D341Med (cell line): ENCODE data around the gene ZNF135.
A peak's percentile ranks its signal among the peaks of the same experiment; 100 is the strongest.

Source experiments
- DNase-seq: peaks from one replicate; pipeline ENCODE4 v3.0.0; 2012; ENCODE audit warnings: low spot score

ZNF135 gene

DNA sequence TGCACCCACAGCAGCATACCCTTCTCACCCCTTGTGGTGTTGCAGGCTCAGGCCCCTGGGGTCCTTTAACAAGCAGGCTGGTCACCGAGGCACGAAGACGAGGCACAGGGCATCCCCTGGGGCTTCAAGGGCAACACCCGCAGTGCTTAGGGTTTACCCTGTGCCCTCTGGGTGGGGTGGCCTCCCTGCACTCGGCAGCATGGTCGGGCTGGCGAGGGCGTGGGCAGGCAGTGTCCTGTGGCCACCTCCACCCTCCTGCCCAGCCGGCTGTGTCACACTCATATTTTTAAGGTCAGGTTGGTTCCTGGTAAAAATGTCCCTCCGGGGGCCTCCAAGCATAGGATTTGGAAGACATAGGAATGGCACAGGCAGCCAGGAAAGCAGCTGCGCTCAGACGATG lies 11.4 kb upstream of the ZNF135 start:
- peak; percentile 17 for DNase-seq

DNA sequence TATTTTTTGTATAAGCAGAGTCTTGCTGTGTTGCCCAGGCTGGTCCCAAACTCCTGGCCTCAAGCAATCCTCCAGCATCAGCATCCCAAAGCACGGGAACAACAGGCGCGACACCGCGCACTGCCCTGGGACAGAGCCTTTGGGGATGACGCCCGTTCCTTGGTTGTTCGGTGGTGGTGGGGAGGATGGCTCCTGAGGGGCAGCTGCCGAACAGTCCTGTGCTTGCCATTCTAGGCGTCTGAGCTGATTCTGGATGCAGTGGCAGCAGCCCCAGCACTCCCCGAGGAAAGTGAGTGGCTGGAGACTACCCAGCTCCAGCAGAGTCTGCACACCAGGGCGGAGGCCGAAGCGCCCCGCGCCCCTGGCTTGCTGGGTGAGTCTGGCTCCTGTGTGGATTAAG lies 6.8 kb upstream of the ZNF135 start:
- DNase-seq: peak; percentile 16

DNA sequence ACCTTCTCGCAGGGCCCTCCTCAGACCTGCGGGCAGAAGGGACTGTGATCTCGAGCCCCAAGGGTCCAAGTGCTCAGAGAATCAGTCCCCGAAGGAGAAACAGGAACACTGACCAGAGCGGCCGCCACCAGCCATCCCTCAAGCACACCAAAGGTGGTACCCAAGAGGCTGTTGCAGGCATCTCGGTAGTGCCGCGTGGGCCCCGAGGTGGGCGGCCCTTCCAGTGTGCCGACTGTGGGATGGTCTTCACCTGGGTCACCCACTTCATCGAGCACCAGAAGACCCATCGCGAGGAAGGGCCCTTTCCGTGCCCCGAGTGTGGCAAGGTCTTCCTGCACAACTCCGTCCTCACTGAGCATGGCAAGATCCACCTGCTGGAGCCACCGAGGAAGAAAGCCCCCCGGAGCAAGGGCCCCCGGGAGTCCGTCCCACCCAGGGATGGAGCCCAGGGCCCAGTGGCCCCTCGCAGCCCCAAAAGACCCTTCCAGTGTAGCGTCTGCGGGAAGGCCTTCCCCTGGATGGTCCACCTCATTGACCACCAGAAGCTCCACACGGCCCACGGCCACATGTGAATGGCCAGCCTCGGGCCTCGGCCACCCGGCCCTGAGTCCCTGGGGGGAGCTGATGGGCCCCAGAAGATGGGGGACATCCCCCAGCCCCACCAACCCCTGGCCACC lies 5.5 kb upstream of the ZNF135 start:
- DNase-seq: peak; percentile 26

DNA sequence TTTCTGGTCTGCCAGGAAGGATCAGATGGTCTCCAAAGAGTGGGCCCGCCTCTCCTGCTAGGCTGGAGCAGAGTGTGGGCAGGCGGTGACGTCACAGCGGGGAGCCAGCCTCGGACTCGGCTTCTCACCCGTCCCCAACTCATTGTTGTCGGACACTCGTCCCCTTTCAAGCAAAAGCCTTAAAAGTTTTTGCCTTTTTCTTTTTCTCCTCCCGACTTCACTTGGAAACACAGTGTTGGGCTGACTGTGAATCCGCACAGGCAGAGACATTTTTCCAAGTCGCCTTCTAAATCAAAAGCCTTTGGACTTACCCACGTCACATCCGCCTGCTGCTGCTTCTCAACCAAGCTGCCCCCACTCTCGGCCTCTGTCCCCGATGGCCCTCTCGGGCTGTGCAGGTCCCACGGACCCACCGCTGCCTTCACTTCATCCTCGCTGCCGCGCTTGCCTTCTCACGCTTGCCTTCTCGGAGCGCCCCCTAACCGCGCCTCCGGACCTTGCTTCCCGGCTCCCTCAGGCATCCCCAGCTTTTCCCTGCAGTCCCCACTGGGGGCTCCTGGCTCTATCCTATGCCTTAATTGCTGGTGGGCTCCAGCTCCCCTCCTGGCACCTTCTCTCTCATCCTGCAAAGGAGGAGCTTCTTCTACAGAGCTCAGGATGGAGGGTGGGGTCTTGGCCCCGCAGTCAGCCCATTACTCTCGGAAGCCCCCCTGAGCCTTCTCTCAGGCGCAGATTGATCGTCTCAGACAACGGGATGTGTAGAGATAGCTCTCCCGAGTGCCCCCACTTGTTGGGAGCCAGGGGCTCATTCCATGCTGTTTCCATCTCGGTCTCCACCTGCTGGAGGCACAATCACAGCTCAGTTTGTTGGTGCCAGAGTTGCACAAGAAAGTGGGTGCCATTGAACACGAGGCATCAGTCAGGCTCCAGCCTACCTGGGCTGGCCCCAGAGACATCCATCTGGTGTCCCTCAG lies 3.9 kb upstream of the ZNF135 start:
- peak; percentile 20 for DNase-seq

DNA sequence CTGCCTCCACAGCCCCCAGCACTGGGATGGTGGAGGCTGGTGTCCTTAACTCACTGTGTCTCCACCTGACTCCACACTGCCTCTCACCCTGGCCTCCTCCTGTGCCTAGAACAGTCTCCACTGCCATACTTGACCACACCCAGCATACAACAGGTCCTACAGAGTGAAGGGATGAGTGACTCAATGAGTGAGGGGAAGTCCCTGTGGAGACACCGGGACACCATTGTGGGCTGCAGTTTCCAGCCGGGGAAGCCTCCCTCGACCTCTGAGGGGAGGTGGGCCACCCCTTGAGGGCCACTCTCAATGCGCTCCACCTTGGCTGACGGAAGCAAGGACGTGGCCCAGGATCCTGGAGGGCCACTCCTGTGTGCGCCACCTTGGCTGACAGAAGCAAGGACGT lies 2.8 kb upstream of the ZNF135 start:
- no peak for DNase-seq

DNA sequence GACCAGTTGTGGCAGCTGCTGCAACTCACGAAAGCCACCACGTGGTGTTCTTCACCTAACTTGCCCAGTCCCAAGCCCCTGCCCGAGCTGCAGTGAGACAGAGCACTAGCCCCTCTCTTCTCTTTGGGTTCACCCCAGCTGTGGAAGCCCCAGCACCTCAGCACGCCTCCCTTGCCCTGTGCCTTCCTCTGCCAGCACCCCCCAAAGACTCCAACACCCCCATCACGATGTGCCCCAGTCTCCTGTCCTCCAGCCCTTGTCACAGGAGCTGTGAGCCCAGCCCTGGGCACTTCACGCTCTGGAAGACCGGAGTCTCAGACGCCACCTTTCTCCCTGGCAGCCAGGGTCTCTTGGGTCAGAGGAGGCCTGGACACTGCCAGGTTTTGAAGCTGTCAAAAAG lies 2.2 kb upstream of the ZNF135 start:
- DNase-seq: no peak

DNA sequence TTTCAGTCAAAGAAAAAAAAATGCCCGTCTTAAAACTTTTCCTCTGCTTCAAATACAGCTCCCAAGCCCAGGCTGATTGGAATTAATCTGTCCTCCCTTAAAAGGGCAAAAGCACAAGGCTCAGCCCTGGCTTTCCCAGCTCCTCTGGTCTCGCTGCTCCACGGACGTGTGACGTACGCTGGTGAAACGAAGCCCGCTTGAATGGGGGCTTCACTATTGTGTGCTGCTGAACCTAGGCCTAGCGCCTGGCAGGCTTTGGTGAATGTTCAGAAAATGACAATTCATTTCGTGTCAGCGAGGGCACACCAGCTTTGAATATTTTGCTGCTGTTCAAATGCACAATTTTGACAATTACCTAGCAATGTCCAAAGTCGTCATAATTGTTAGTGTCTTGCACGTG lies 615 bp upstream of the ZNF135 start:
- no peak for DNase-seq

DNA sequence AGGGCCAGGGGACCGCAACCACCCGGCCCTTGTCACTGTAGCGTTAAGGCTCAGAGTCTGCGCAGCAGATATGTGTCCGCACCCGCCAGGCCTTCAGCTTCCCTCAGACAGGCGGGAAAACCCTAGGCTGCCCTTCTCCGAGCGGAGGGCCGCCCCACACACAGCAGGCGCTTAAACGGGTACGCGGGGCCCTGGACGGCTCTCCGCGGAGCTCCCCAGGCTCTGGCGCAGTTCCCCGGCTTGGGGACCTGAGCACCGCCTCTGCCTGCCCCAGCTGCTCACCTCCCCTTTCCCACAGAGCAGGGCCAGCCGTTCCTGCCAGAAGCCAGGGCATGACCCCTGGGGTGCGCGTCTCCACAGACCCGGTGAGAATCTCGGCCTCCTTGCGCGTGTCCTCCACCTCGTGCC lies 593 bp downstream of the ZNF135 start:
- DNase-seq: no peak

DNA sequence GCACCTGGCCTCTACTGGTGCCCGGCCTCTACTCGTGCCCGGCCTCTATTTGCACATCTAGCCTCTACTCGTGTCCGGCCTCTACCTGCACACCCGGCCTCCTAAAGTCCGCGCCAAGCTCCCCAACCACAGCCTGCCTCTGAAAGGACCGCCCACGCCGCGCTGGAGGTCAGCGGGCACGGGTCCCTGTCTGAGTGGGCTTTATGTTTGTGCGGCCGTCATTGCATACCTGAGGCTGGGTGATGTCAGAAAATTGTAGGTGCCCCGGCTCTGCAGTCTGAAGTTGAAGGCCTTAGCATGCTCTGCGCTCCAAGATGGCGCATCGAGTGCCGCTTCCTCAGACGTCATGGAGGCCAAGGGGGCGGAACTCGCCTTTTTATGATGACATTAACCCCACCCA lies 1.1 kb downstream of the ZNF135 start:
- DNase-seq: no peak

DNA sequence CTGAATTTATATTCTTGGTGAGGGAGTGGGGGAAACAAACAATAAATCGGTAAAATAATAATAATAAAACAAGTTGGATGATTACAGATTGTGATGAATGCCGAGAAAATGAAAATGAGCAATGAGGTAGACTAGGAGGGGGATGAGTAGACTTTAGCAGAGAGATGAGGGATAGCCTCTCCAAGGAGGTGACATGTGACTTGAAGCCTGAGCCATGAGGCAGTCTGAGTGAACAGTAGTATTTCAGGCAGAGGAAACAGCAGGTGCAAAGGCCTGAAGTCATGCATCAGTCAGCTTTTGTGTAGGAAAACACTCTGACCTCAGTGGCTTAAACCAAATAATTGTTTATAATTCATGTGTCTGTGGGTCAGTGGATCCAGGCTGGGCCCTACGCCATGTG lies 4.6 kb downstream of the ZNF135 start:
- no peak for DNase-seq

DNA sequence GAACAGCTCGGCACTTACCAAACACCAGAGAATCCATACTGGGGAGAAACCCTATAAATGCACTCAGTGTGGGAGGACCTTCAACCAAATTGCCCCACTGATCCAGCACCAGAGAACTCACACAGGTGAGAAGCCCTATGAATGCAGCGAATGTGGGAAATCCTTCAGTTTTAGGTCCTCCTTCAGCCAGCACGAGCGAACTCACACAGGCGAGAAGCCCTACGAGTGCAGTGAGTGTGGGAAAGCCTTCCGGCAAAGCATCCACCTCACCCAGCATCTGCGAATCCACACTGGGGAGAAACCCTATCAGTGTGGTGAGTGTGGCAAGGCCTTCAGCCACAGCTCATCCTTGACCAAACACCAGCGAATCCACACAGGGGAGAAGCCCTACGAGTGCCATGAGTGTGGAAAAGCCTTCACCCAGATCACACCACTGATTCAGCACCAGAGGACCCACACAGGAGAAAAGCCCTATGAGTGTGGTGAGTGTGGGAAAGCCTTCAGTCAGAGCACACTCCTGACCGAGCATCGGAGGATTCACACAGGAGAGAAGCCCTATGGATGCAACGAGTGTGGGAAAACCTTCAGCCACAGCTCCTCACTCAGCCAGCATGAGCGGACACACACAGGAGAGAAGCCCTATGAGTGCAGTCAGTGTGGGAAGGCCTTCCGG lies 8.3 kb downstream of the ZNF135 start:
- no peak for DNase-seq

DNA sequence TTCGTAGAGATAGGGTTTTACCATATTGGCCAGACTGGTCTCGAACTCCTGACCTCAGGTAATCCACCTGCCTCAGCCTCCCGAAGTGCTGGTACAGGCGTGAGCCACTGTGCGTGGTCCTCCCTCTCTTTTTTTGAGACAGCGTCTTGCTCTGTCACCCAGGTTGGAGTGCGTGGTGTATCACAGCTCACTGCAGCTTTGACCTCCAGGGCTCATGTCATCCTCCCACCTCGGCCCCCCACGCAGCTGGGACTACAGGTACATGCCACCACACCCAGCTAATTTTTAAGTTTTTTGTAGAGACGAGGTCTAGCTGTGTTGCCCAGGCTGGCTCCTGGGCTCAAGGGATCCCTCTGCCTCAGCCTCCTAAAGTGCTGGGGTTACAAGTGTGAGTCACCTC lies 20.7 kb downstream of the ZNF135 start:
- DNase-seq: no peak

DNA sequence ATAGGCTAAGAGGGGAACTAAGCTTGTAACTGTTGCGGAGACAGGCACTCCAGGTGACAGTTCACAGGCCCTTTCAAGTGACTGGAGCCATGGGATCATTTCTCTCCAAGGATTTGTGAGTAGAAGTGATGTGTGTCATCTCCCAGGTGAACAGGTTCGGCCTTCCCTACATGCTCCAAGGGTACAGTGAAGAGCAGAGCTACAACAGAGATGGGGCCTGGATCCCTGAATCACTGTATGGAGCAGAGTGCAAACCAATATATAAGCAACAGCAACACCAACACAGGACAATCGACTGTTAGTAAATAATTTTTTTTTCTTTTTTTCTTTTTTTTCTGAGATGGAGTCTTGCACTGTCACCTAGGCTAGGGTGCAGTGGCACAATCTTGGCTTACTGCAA lies 23.9 kb downstream of the ZNF135 start:
- no peak for DNase-seq

DNA sequence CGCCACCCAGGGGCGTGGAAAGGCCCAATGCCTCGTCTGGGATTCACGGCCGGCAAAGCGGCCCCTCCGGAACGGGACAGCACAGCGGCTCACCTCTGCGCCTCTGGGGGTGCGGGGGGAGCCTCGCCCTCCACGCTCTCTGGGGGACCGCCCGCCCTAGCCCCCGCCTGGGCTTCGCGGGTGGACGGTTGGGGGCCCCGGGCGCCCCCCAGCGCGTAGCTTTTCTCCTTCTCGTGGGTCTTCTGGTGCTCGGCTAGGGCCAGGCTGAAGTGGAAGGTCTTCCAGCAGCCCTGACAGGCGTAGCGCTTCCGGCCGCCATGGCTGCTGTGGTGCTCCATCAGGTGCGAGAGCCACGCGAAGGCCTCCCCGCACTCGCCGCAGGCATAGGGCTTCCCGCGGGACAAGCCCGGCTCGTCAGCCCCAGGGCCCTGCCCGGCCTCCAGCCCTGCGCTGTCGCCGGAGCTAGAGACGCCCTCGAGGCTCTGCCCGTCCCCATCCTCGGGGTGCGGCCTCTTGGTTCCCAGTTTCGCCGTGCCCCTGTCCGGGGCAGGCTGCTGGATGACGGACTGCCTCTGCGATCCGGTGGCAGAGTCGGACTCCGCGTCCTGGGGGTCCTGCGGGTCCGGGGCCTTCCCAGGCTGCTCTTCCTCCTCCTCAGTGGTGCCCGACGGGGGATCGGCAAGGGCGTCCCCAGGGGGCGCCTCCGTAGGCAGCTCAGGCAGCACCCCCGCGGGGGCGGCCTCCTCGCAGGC lies 25.7 kb downstream of the ZNF135 start:
- no peak for DNase-seq

DNA sequence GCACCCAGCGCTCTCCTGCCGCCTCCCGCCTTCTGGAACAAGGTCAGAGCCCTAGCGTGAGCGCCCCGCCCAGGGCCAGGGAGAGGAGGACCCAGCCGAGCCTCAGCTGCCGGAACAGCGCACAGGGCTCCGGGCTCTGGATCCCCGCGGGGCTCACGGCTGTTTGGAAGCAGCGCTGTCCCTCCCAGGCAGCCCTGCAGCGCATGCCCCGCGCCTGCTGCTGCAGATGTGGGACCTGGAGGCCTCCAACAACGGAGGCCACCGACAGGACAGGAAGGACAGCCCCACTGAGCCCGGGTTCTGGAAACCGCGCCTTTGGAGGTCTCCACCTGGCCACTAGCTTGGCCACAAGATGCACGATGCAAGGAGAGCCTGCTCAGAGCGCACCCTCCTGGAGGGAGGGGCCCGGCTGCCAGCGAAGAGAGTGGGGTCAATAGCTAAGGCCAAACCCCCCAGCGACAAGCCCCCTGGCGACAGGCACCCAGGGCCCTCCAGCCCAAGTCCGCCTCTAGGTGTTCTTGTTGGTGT lies 26.3 kb downstream of the ZNF135 start:
- DNase-seq: no peak

DNA sequence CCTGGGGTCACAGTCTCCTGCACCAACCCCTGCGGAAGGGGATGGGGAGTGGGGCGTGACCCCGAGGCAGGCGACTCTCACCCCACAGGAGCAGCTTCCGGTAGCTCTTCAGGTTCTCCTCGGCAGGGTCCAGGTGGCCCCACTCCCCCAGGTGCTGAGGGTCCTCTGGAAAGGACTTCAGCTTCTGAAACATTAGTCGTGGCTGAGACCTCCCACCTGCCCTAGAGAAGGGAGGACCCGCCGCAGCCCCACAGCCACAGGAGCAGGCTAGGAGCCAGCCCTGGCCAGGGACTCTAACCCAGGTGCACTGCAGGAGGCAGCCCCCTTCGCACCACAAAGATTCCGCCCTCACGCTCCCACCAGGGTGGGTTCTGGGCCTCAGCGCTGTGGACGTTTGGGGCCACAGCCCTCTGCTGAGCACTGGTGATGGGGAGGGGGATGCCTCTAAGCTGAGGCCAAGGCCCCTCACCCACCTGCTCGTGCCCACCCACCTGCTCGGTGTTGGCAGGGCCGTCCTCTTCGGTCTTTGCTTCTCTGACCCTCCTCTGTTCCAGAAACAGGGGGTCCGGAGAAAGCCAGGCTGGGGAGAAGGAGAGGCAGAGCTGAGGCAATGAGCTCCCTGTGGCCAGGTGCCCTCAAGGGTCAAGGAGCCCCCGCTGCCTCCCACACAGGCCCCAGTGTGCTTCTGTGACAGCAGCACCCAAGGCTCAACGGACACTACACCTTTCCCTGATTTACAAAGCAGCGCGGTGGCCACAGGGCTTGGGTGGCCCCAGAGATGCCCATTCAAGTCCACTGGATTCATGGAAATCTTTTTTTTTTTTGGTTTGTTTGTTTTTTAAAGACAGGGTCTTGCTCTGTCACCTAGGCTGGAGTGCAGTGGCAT lies 28.0 kb downstream of the ZNF135 start:
- DNase-seq: no peak

DNA sequence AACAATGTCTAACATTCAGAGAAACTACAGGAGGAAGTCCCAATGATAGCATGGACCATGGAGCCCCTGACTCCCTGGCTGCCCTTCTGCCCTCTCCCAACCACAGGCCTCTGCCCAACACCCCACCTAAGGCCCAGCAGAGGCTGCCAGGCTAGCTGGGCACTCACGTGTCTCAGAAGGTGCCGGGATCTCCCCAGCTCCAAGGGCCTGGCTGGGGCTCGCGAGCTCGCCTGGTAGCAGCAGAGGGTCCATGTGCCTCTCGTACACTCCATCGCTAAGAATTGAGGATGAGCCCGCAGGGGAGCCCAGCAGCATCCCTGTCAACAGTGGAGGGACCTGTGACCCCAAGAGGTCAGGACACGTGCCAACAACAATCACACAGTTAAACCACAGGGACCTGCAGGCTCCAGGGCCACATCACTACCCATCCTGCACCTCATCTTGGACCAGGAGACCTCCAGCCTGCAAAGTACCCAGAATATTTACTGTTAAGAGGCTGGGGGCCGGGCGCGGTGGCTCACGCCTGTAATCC lies 29.5 kb downstream of the ZNF135 start:
- no peak for DNase-seq

DNA sequence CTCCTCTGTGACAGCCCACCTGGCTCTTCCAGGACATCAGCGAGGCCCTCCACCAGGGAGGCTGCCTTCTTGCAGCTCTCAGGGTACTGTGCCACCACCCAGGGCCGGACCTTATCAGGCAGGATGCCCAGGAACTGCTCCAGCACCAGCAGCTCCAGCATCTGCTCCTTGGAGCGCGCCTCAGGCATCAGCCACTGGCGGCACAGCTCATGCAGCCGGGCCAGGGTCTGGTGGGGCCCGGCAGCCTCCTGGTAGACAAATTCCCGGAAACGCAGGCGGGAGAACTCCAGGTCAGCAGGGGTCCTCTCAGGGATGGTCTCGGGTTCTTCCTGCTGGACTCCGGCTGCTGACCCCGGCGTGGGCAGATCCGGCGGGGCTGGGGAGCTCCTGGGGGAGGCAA lies 30.8 kb downstream of the ZNF135 start:
- no peak for DNase-seq

DNA sequence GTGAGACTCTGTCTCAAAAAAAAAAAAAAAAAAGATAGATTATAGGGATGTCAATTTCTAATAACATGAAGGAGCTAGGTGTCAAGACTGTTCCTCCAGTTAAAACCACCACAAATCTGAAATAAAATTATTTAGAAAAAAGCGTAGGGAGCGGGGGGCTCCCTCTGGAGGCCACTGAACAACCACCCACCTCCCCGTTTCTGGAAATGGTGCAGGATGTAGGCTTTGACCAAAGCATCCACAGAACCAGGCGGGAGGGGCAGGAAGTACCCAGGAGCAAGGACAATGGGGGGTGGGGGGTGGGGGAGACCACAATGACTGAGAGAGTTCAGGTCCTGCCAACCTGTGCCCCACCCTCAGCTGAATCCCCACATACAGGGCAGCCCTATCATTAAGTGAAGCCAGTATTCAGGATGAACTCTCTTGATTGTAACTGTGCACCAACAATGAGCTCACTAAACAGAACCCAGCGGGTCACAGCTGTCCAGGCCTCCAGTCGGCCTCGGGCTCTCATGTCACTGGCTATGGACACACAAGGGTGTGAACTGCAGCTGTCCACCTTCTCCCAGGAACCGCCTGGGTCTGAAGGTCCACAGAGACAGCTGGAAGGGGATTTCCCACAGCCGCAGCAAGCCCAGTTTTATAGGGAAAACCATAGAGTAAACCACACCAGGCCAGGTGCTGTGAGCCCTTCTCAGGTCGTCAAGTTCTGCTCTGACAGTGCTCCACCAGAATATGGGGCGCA lies 32.3 kb downstream of the ZNF135 start:
- DNase-seq: no peak

DNA sequence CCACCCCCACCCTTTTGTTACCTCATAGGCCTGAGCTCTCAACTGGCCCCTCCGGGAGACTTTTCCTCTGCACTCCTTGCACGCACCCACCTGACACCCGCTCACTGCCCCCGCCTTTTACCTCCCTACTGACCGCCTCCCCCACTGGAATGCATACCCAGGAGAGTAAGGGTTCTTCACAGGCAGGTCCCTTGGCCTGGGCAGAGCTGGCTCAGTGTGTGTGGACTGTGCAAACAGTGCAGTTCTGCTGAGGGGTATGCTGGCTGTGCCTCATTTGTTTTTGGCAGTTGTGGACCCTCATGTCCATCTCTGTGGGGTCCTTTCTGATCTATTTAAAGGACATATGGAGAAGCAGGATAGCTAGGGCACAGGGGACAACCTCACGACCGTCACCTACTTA lies 34.0 kb downstream of the ZNF135 start:
- no peak for DNase-seq
